GM21786 (cell line): ENCODE data around the gene TTC1.
"Not testable (repeated sequence)": the region's sequence is repeated elsewhere in the genome, so short reads cannot be mapped to it uniquely, and the experiment has no call there.

Source experiments
- ATAC-seq: cut with Tn5 transposase; IDR thresholded peaks from one replicate; pipeline ENCODE4 v1.9.1; 2021; ENCODE audit not compliant: unreplicated experiment

The TTC1 gene

GRCh38 chr5:160008877-160009590, at the start of gene TTC1:
Gene TTC1 (plus strand): TSS chr5:160009139. CDS start chr5:160010529, 1,390 bp downstream.
- peak; percentile 100 for ATAC-seq

- ATAC-seq: no peak
Measured at GRCh38 chr5:159961176-159962160, 47.5 kb upstream of the TTC1 start.

GRCh38 chr5:159962214-159962613, 46.7 kb upstream of the TTC1 start:
- ATAC-seq: no peak

GRCh38 chr5:159963935-159964334, 45.0 kb upstream of the TTC1 start:
- ATAC-seq: no peak

- no peak for ATAC-seq
Measured at GRCh38 chr5:159965031-159965837, 43.7 kb upstream of the TTC1 start.

- ATAC-seq: not testable (repeated sequence)
Measured at GRCh38 chr5:159965838-159966128, 43.2 kb upstream of the TTC1 start.

- no peak for ATAC-seq
Measured at GRCh38 chr5:159969966-159970365, 39.0 kb upstream of the TTC1 start.

GRCh38 chr5:159971038-159971437, 37.9 kb upstream of the TTC1 start:
- no peak for ATAC-seq

- no peak for ATAC-seq
Measured at GRCh38 chr5:159971514-159971913, 37.4 kb upstream of the TTC1 start.

- no peak for ATAC-seq
Measured at GRCh38 chr5:159971931-159972461, 36.9 kb upstream of the TTC1 start.

- ATAC-seq: no peak
Measured at GRCh38 chr5:159972538-159973362, 36.2 kb upstream of the TTC1 start.

- no peak for ATAC-seq
Measured at GRCh38 chr5:159975462-159976019, 33.4 kb upstream of the TTC1 start.

- no peak for ATAC-seq
Measured at GRCh38 chr5:159976921-159977320, 32.0 kb upstream of the TTC1 start.

GRCh38 chr5:159978358-159978757, 30.6 kb upstream of the TTC1 start:
- ATAC-seq: no peak

- no peak for ATAC-seq
Measured at GRCh38 chr5:159982421-159983173, 26.3 kb upstream of the TTC1 start.

- peak; percentile 87 for ATAC-seq
Measured at GRCh38 chr5:159987031-159987674, 21.8 kb upstream of the TTC1 start.

- no peak for ATAC-seq
Measured at GRCh38 chr5:159990506-159990905, 18.4 kb upstream of the TTC1 start.

- no peak for ATAC-seq
Measured at GRCh38 chr5:159992566-159992965, 16.4 kb upstream of the TTC1 start.

GRCh38 chr5:159993194-159993593, 15.7 kb upstream of the TTC1 start:
- no peak for ATAC-seq
